ENCODE data around the gene SPECC1. TPM values are rescaled to one million over a fixed set of nuclear protein-coding genes. Genes with fewer than 3 reads are reported as not detected.

Gene SPECC1
- total RNA-seq, 2 donors from 2014 or later, result 15.8 to 17.4 TPM

GRCh38 chr17:20043021-20043420, 33.9 kb downstream of the SPECC1 start:
- intact Hi-C loops (cut with DNase I), result no loop called here
- H3K27me3 ChIP-seq, result no peaks in the 10 kb centered on the region
- H3K9me3 ChIP-seq, result no peaks in the 10 kb centered on the region
- H3K4me3 ChIP-seq, result no peak overlapping the region
- DNase-seq (no peak), ATAC-seq (no peak)
- no peak overlapping the region for H3K27ac ChIP-seq
- no peaks in the 10 kb centered on the region for H3K4me1 ChIP-seq
- TF ChIP-seq CTCF (IDR thresholded peaks at IDR 0.05) (no peak), POLR2A (IDR thresholded peaks at IDR 0.05) (no peak)
- 87 to 88% methylated on average over 3 of the region's 3 CpGs for WGBS, 2 donors
- H3K36me3 ChIP-seq (replicated peaks in 1 of 2; ENCODE audit: insufficient read depth in 1 of 2, low read depth in 2 of 2), result no peaks in the 10 kb centered on the region

- 36 to 46% methylated on average over 1 of the region's 1 CpG for WGBS, 2 donors
- Histone ChIP-seq H3K4me3 (no peak overlapping the region), H3K27me3 (no peaks in the 10 kb centered on the region), H3K9me3 (no peaks in the 10 kb centered on the region), H3K4me1 (no peaks in the 10 kb centered on the region), H3K27ac (no peak overlapping the region), H3K36me3 (replicated peaks in 1 of 2; ENCODE audit: insufficient read depth in 1 of 2, low read depth in 2 of 2) (no peaks in the 10 kb centered on the region)
- TF ChIP-seq POLR2A (IDR thresholded peaks at IDR 0.05) (no peak), CTCF (IDR thresholded peaks at IDR 0.05) (no peak)
- intact Hi-C loops (cut with DNase I), result no loop called here
- ATAC-seq (no peak), DNase-seq (no peak)
These were observed 36.3 kb downstream of the SPECC1 start for GRCh38 chr17:20045476-20045875.

GRCh38 chr17:20046629-20047028, 37.5 kb downstream of the SPECC1 start:
- Histone ChIP-seq H3K27me3 (no peaks in the 10 kb centered on the region), H3K4me3 (no peak overlapping the region), H3K36me3 (replicated peaks in 1 of 2; ENCODE audit: insufficient read depth in 1 of 2, low read depth in 2 of 2) (no peaks in the 10 kb centered on the region), H3K9me3 (no peaks in the 10 kb centered on the region), H3K4me1 (no peaks in the 10 kb centered on the region), H3K27ac (no peak overlapping the region)
- ATAC-seq, result no peak
- TF ChIP-seq POLR2A (IDR thresholded peaks at IDR 0.05) (no peak), CTCF (IDR thresholded peaks at IDR 0.05) (no peak)
- 80% methylated on average over 8 of the region's 8 CpGs for WGBS, 2 donors
- no peak for DNase-seq
- intact Hi-C loops (cut with DNase I), result no loop called here

- Histone ChIP-seq H3K27me3 (no peaks in the 10 kb centered on the region), H3K9me3 (no peaks in the 10 kb centered on the region), H3K27ac (no peak overlapping the region), H3K4me3 (no peak overlapping the region), H3K36me3 (replicated peaks in 1 of 2; ENCODE audit: insufficient read depth in 1 of 2, low read depth in 2 of 2) (no peaks in the 10 kb centered on the region), H3K4me1 (no peaks in the 10 kb centered on the region)
- no peak for TF ChIP-seq CTCF (IDR thresholded peaks at IDR 0.05)
- ATAC-seq (no peak), DNase-seq (no peak)
- intact Hi-C loops (cut with DNase I), result no loop called here
- WGBS, 2 donors, result 58 to 73% methylated on average over 2 of the region's 2 CpGs
These were observed 42.5 kb downstream of the SPECC1 start for GRCh38 chr17:20051624-20052023.

GRCh38 chr17:20053361-20053964, 44.3 kb downstream of the SPECC1 start:
- intact Hi-C loops (cut with DNase I), result no loop called here
- no peaks in the 10 kb centered on the region for H3K36me3 ChIP-seq (replicated peaks in 1 of 2; ENCODE audit: insufficient read depth in 1 of 2, low read depth in 2 of 2)
- H3K4me3 ChIP-seq, result no peak overlapping the region
- H3K27me3 ChIP-seq, result no peaks in the 10 kb centered on the region
- H3K4me1 ChIP-seq, result no peaks in the 10 kb centered on the region
- H3K9me3 ChIP-seq, result no peaks in the 10 kb centered on the region
- DNase-seq (peak in 1 of 4 donors; percentile 6), ATAC-seq (no peak)
- TF ChIP-seq POLR2A (IDR thresholded peaks at IDR 0.05), result no peak
- no peak for TF ChIP-seq CTCF (IDR thresholded peaks at IDR 0.05)
- no peak overlapping the region for H3K27ac ChIP-seq
- WGBS, 2 donors, result 79 to 85% methylated on average over 3 to 4 of the region's 4 CpGs
